Measurements from ENCODE around the gene ALPK3. TPM values are rescaled to one million over a fixed set of nuclear protein-coding genes. Genes with fewer than 3 reads are reported as not detected.
A peak's percentile ranks its signal among the peaks of the same experiment; 100 is the strongest.
"Not testable (repeated sequence)": the region's sequence is repeated elsewhere in the genome, so short reads cannot be mapped to it uniquely, and the experiment has no call there.

Gene ALPK3
- total and polyA plus RNA-seq, 2 donors from 2014 or later, result 3.1 to 20.2 TPM

- Histone ChIP-seq H3K27ac (ENCODE audit: low read depth in 2 of 2, low read length in 2 of 2) (peak overlapping the region; percentile 83 to 89), H3K9ac (ENCODE audit: low read length in 3 of 3) (peak overlapping the region in 1 of 3 donors; percentile 51), H3K4me1 (ENCODE audit: control insufficient read depth in 2 of 3, insufficient read depth in 2 of 3, low read depth in 1 of 3, low read length in 3 of 3) (peaks cover 0 to 20% (median 16%) of the 10 kb centered on the region in 3 donors), H3K9me3 (ENCODE audit: control insufficient read depth in 2 of 3, insufficient read depth in 1 of 3, low read length in 3 of 3) (no peaks in the 10 kb centered on the region), H3K27me3 (ENCODE audit: control insufficient read depth, insufficient read depth, low read length) (no peaks in the 10 kb centered on the region), H3K36me3 (ENCODE audit: control insufficient read depth in 2 of 3, insufficient read depth in 3 of 3, low read length in 3 of 3) (no peaks in the 10 kb centered on the region), H3K4me3 (ENCODE audit: low read length in 3 of 3) (no peak overlapping the region)
- intact Hi-C loops (cut with DNase I), result no loop called here
- FAIRE-seq (peak; percentile 42), DNase-seq (no peak)
- TF ChIP-seq, protein P1, sequence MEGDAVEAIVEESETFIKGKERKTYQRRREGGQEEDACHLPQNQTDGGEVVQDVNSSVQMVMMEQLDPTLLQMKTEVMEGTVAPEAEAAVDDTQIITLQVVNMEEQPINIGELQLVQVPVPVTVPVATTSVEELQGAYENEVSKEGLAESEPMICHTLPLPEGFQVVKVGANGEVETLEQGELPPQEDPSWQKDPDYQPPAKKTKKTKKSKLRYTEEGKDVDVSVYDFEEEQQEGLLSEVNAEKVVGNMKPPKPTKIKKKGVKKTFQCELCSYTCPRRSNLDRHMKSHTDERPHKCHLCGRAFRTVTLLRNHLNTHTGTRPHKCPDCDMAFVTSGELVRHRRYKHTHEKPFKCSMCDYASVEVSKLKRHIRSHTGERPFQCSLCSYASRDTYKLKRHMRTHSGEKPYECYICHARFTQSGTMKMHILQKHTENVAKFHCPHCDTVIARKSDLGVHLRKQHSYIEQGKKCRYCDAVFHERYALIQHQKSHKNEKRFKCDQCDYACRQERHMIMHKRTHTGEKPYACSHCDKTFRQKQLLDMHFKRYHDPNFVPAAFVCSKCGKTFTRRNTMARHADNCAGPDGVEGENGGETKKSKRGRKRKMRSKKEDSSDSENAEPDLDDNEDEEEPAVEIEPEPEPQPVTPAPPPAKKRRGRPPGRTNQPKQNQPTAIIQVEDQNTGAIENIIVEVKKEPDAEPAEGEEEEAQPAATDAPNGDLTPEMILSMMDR (IDR thresholded peaks at IDR 0.05; ENCODE audit: borderline replicate concordance, extremely low read depth, insufficient read depth), result no peak
These were observed 27.8 kb downstream of the ALPK3 start for GRCh38 chr15:84844964-84845363.

DNA sequence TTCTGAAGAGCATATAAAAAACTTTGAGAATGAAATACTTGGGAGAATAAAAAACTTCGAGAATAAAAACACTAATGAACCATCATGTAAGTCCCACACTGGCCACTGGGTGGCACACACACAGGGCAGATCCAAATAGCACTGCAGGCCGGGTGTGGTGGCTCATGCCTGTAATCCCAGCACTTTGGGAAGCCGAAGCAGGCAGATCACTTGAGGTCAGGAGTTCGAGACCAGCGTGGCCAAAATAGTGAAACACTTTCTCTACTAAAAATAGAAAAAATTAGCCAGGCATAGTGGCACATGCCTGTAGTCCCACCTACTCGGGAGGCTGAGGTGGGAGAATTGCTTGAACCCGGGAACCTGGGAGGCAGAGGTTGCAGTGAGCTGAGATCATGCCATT is 28.5 kb downstream of the ALPK3 start:
- H3K4me3 ChIP-seq (ENCODE audit: low read length in 3 of 3); FAIRE-seq; H3K9me3 ChIP-seq (ENCODE audit: control insufficient read depth in 2 of 3, insufficient read depth in 1 of 3, low read length in 3 of 3); H3K27me3 ChIP-seq (ENCODE audit: control insufficient read depth, insufficient read depth, low read length); H3K36me3 ChIP-seq (ENCODE audit: control insufficient read depth in 2 of 3, insufficient read depth in 3 of 3, low read length in 3 of 3); intact Hi-C loops (cut with DNase I): not testable (repeated sequence)
- Histone ChIP-seq H3K9ac (ENCODE audit: low read length in 3 of 3) (peak overlapping the region in 1 of 3 donors; percentile 51), H3K4me1 (ENCODE audit: control insufficient read depth in 2 of 3, insufficient read depth in 2 of 3, low read depth in 1 of 3, low read length in 3 of 3) (peaks cover 0 to 14% (median 10%) of the 10 kb centered on the region in 3 donors), H3K27ac (ENCODE audit: low read depth in 2 of 2, low read length in 2 of 2) (peak overlapping the region; percentile 83 to 89)
- TF ChIP-seq, protein P1 (IDR thresholded peaks at IDR 0.05; ENCODE audit: borderline replicate concordance, extremely low read depth, insufficient read depth), result peak; percentile 70
- peak in 1 of 5 donors; percentile 82 for DNase-seq

DNA sequence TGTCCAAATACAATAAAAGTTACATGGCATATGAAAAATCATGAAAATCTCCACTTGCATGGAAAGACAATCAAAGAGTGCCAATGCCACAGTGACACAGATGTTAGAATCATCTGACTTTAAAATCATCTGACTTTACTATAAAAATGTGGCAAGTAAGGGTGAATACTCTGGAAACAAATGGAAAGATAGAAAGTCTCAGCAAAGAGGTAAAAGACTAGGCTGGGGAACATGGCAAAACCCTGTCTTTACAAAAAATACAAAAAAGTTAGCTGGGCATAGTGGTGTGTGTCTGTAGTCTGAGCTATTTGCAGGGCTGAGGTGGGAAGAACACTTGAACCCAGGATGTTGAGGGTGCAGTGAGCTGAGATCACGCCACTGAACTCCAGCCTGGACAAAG is 29.1 kb downstream of the ALPK3 start:
- TF ChIP-seq, protein P1 (IDR thresholded peaks at IDR 0.05; ENCODE audit: borderline replicate concordance, extremely low read depth, insufficient read depth), result no peak
- peaks cover 0 to 8% (median 6%) of the 10 kb centered on the region in 3 donors for H3K4me1 ChIP-seq (ENCODE audit: control insufficient read depth in 2 of 3, insufficient read depth in 2 of 3, low read depth in 1 of 3, low read length in 3 of 3)
- DNase-seq, result no peak
- no peaks in the 10 kb centered on the region for H3K9me3 ChIP-seq (ENCODE audit: control insufficient read depth in 2 of 3, insufficient read depth in 1 of 3, low read length in 3 of 3)
- no peak overlapping the region for H3K4me3 ChIP-seq (ENCODE audit: low read length in 3 of 3)
- H3K27ac ChIP-seq (ENCODE audit: low read depth in 2 of 2, low read length in 2 of 2), result peak overlapping the region in 1 of 2 donors; percentile 83
- H3K27me3 ChIP-seq (ENCODE audit: control insufficient read depth, insufficient read depth, low read length), result no peaks in the 10 kb centered on the region
- intact Hi-C loops (cut with DNase I), result no loop called here
- H3K36me3 ChIP-seq (ENCODE audit: control insufficient read depth in 2 of 3, insufficient read depth in 3 of 3, low read length in 3 of 3), result no peaks in the 10 kb centered on the region
- no peak for FAIRE-seq
- H3K9ac ChIP-seq (ENCODE audit: low read length in 3 of 3), result no peak overlapping the region

DNA sequence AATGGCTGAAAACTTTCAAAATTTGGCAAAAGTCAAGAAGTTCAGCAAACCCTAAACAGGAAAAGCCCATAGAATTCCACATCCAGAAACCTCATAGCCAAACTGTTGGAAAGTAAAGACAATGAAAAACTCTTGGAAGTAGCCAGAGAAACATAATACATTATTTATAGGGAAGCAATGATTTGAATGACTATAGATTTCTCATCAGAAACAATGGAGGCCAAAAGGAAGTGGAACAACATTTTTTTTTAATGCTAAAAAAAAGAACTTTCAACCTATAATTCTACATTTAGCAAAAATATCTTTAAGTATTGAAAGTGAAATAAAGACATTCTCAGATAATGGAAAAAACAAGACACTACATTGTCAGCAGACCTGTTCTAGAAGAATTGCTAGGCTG is 30.2 kb downstream of the ALPK3 start:
- H3K27me3 ChIP-seq (ENCODE audit: control insufficient read depth, insufficient read depth, low read length), result no peaks in the 10 kb centered on the region
- H3K4me3 ChIP-seq (ENCODE audit: low read length in 3 of 3), result no peak overlapping the region
- DNase-seq (no peak), FAIRE-seq (no peak)
- no peaks in the 10 kb centered on the region for H3K36me3 ChIP-seq (ENCODE audit: control insufficient read depth in 2 of 3, insufficient read depth in 3 of 3, low read length in 3 of 3)
- H3K4me1 ChIP-seq (ENCODE audit: control insufficient read depth in 2 of 3, insufficient read depth in 2 of 3, low read depth in 1 of 3, low read length in 3 of 3), result peaks cover 0 to 11% (median 1%) of the 10 kb centered on the region in 3 donors
- TF ChIP-seq, protein P1 (IDR thresholded peaks at IDR 0.05; ENCODE audit: borderline replicate concordance, extremely low read depth, insufficient read depth), result no peak
- H3K9ac ChIP-seq (ENCODE audit: low read length in 3 of 3), result no peak overlapping the region
- H3K27ac ChIP-seq (ENCODE audit: low read depth in 2 of 2, low read length in 2 of 2), result no peak overlapping the region
- intact Hi-C loops (cut with DNase I), result no loop called here
- no peaks in the 10 kb centered on the region for H3K9me3 ChIP-seq (ENCODE audit: control insufficient read depth in 2 of 3, insufficient read depth in 1 of 3, low read length in 3 of 3)
